Measurements from ENCODE around the gene GGT1.

Gene GGT1

GRCh38 chr22:24592851-24593558 is 10.0 kb upstream of the GGT1 start, which contains the start of gene LRRC75B (continued):
- TF ChIP-seq ZFP37 (tag by site-specific recombination; IDR thresholded peaks at IDR 0.05) (no peak), YY2 (tag by site-specific recombination; IDR thresholded peaks at IDR 0.05) (no peak), ZNF341 (tag by site-specific recombination; IDR thresholded peaks at IDR 0.05; ENCODE audit: low read depth) (no peak), ZNF830 (tag by site-specific recombination; IDR thresholded peaks at IDR 0.05; ENCODE audit: low read depth) (no peak), ZBTB11 (tag by site-specific recombination; conservative IDR thresholded peaks at IDR 0.05; ENCODE audit: low read depth) (no peak), ATF2 (tag by site-specific recombination; IDR thresholded peaks at IDR 0.05; ENCODE audit: low read depth) (no peak), ZNF521 (tag by site-specific recombination; IDR thresholded peaks at IDR 0.05) (no peak), ZNF48 (tag by site-specific recombination; IDR thresholded peaks at IDR 0.05) (no peak), ZNF571 (tag by site-specific recombination; IDR thresholded peaks at IDR 0.05) (no peak), ZNF146 (tag by site-specific recombination; IDR thresholded peaks at IDR 0.05) (no peak), ZEB2 (tag by site-specific recombination; IDR thresholded peaks at IDR 0.05) (no peak), ZNF585B (tag by site-specific recombination; IDR thresholded peaks at IDR 0.05) (no peak), PBX3 (CRISPR knock-in tag; IDR thresholded peaks at IDR 0.05) (peak; percentile 77; the same call in 1 of the 2 replicates), HOXC10 (CRISPR knock-in tag; IDR thresholded peaks at IDR 0.05) (no peak), ZBTB1 (tag by site-specific recombination; IDR thresholded peaks at IDR 0.05) (no peak), HOXA7 (CRISPR knock-in tag; IDR thresholded peaks at IDR 0.05; ENCODE audit: borderline replicate concordance) (no peak), ZNF169 (tag by site-specific recombination; IDR thresholded peaks at IDR 0.05) (no peak), ZSCAN5A (tag by site-specific recombination; IDR thresholded peaks at IDR 0.05) (no peak), ZNF645 (tag by site-specific recombination; IDR thresholded peaks at IDR 0.05) (no peak), SP3 (tag by site-specific recombination; IDR thresholded peaks at IDR 0.05) (peak; percentile 24; the same call in 1 of the 2 replicates), ZNF670 (tag by site-specific recombination; IDR thresholded peaks at IDR 0.05; ENCODE audit: low read depth) (no peak), KLF8 (tag by site-specific recombination; IDR thresholded peaks at IDR 0.05) (peak; percentile 24; the same call in 1 of the 2 replicates), ZNF513 (tag by site-specific recombination; IDR thresholded peaks at IDR 0.05) (no peak), REST (tag by site-specific recombination; IDR thresholded peaks at IDR 0.05) (no peak), ZBTB8A (tag by site-specific recombination; IDR thresholded peaks at IDR 0.05) (no peak), ZNF747 (tag by site-specific recombination; IDR thresholded peaks at IDR 0.05) (no peak)
